ENCODE results near the gene ALDOC. TPM values are rescaled to one million over a fixed set of nuclear protein-coding genes. Genes with fewer than 3 reads are reported as not detected.

The ALDOC gene
- total RNA-seq, 1 donor from 2014 or later, result 38.6 TPM

DNA sequence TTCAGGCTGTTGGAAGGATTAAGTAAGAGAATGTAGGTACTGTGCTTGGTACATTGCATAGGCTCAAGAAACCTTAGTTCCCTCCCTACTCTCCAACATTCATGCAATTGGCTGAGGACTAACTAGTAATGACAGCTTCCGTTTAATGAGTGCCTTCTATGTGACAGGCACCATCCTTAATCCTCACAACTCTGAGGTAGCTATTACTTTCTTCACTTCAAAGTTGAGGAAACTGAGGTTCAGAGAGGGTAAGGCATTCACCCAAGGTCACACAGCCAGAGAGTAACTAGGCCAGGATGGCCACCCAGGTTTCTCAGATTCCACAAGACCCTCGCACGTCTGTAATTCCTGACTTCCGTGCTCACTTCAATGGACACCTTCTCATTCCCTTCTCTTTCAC, 46.4 kb downstream of the ALDOC start:
- no peak overlapping the region for H3K4me2 ChIP-seq
- H3K27ac Mint-ChIP-seq, result no peak overlapping the region

DNA sequence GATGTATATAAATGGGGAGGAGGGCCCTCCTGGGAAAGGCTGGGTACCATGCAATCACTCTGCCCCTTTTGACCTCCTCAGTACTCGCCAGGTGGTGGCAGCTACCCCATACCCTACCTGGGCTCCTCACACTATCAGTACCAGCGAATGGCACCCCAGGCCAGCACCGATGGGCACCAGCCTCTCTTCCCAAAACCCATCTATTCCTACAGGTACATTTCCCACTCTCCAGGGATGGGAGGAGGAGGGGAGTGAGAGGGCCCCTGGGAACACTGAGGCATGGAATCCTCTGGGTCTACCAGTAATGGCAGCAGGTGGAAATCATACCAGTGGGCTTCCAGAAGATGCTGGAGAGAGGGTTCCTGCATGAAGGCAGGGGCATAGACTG, 47.7 kb downstream of the ALDOC start:
- H3K9me3 ChIP-seq (ENCODE audit: low read depth), result no peaks in the 10 kb centered on the region
- Mint-ChIP-seq H3K27me3 (ENCODE audit: insufficient read depth, low read depth) (peaks cover 10% of the 10 kb centered on the region), H3K9me3 (no peaks in the 10 kb centered on the region), H3K36me3 (no peaks in the 10 kb centered on the region), H3K4me1 (peaks cover 39% of the 10 kb centered on the region), H3K4me3 (no peak overlapping the region), H3K27ac (no peak overlapping the region)
- no peaks in the 10 kb centered on the region for H3K27me3 ChIP-seq
- no peaks in the 10 kb centered on the region for H3K79me2 ChIP-seq (ENCODE audit: low read depth)
- no peak overlapping the region for H3K9ac ChIP-seq
- no peak for DNase-seq (ENCODE audit: low spot score)
- no peaks in the 10 kb centered on the region for H3K4me1 ChIP-seq
- H4K20me1 ChIP-seq (ENCODE audit: low read depth), result no peaks in the 10 kb centered on the region
- no peak overlapping the region for H2AFZ ChIP-seq (replicated peaks)
- H3K4me2 ChIP-seq, result no peak overlapping the region
- TF ChIP-seq EZH2 (IDR thresholded peaks at IDR 0.05) (no peak), EZH2phosphoT487 (IDR thresholded peaks at IDR 0.05) (no peak)
- TF ChIP-seq, protein P1, sequence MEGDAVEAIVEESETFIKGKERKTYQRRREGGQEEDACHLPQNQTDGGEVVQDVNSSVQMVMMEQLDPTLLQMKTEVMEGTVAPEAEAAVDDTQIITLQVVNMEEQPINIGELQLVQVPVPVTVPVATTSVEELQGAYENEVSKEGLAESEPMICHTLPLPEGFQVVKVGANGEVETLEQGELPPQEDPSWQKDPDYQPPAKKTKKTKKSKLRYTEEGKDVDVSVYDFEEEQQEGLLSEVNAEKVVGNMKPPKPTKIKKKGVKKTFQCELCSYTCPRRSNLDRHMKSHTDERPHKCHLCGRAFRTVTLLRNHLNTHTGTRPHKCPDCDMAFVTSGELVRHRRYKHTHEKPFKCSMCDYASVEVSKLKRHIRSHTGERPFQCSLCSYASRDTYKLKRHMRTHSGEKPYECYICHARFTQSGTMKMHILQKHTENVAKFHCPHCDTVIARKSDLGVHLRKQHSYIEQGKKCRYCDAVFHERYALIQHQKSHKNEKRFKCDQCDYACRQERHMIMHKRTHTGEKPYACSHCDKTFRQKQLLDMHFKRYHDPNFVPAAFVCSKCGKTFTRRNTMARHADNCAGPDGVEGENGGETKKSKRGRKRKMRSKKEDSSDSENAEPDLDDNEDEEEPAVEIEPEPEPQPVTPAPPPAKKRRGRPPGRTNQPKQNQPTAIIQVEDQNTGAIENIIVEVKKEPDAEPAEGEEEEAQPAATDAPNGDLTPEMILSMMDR (IDR thresholded peaks at IDR 0.05), result no peak
- no peak overlapping the region for H3K4me3 ChIP-seq
- H3K36me3 ChIP-seq, result no peaks in the 10 kb centered on the region
- H3F3A ChIP-seq (ENCODE audit: low read depth), result no peaks in the 10 kb centered on the region
- H3K27ac ChIP-seq, result no peak overlapping the region

More for the DNA sequence above, 46.4 kb downstream of the ALDOC start:
- Histone ChIP-seq H3K27me3 (no peaks in the 10 kb centered on the region), H3K9ac (no peak overlapping the region), H3K4me3 (no peak overlapping the region), H3K36me3 (no peaks in the 10 kb centered on the region), H3K27ac (no peak overlapping the region), H3K79me2 (ENCODE audit: low read depth) (no peaks in the 10 kb centered on the region), H4K20me1 (ENCODE audit: low read depth) (no peaks in the 10 kb centered on the region), H3K9me3 (ENCODE audit: low read depth) (no peaks in the 10 kb centered on the region), H2AFZ (replicated peaks) (no peak overlapping the region), H3F3A (ENCODE audit: low read depth) (no peaks in the 10 kb centered on the region), H3K4me1 (no peaks in the 10 kb centered on the region)
- Mint-ChIP-seq H3K4me3 (no peak overlapping the region), H3K9me3 (no peaks in the 10 kb centered on the region), H3K36me3 (no peaks in the 10 kb centered on the region), H3K4me1 (peaks cover 39% of the 10 kb centered on the region), H3K27me3 (ENCODE audit: insufficient read depth, low read depth) (peaks cover 10% of the 10 kb centered on the region)
- TF ChIP-seq EZH2 (IDR thresholded peaks at IDR 0.05) (no peak), EZH2phosphoT487 (IDR thresholded peaks at IDR 0.05) (no peak)
- TF ChIP-seq, protein P1 (IDR thresholded peaks at IDR 0.05), result no peak
- DNase-seq (ENCODE audit: low spot score), result no peak

DNA sequence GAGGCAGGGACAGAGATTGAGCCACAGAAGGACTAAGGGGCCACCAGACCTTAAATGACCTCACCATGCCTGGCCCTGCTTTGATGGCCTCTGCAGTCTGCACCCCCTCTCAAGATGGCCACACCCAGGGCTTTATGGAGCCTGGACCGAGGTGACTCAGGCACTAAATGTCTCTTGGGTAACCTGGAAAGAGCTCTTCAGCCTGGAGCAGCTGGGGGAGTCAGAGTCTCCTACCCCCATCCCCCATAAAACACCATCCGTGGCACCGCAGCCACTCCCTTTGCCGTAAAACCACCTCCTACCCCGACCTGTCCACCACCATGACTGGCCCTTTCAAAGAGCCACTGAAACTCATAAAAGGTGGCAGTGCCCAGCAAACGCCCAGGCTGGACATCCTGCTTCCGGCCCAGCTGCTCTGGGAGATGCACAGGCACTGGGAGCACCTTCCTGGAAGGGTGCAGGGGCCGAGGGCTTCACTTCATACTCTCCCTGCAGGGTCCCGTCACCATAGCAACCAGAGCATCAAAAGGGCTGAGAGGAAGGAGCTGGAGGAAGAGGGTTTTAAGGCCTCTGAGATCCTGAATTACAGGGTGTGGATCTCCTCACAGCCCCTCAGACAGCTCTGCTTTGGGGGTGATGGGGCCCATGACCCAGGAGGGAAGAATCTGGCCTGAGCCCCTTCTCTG, 48.2 kb downstream of the ALDOC start:
- Histone ChIP-seq H3K27ac (no peak overlapping the region), H3K9me3 (ENCODE audit: low read depth) (no peaks in the 10 kb centered on the region), H3F3A (ENCODE audit: low read depth) (no peaks in the 10 kb centered on the region), H3K36me3 (no peaks in the 10 kb centered on the region), H3K4me3 (no peak overlapping the region), H3K79me2 (ENCODE audit: low read depth) (no peaks in the 10 kb centered on the region), H3K4me2 (no peak overlapping the region), H4K20me1 (ENCODE audit: low read depth) (no peaks in the 10 kb centered on the region), H3K27me3 (no peaks in the 10 kb centered on the region), H3K4me1 (no peaks in the 10 kb centered on the region), H2AFZ (replicated peaks) (no peak overlapping the region), H3K9ac (no peak overlapping the region)
- Mint-ChIP-seq H3K27me3 (ENCODE audit: insufficient read depth, low read depth) (peaks cover 10% of the 10 kb centered on the region), H3K36me3 (no peaks in the 10 kb centered on the region), H3K9me3 (no peaks in the 10 kb centered on the region), H3K4me3 (peak overlapping the region; percentile 30), H3K4me1 (peaks cover 41% of the 10 kb centered on the region), H3K27ac (no peak overlapping the region)
- TF ChIP-seq EZH2 (IDR thresholded peaks at IDR 0.05), result no peak
- TF ChIP-seq EZH2phosphoT487 (IDR thresholded peaks at IDR 0.05), result no peak
- TF ChIP-seq, protein P1 (IDR thresholded peaks at IDR 0.05), result no peak
- peak; percentile 71 for DNase-seq (ENCODE audit: low spot score)
